Neural cell (in vitro differentiated cells): Measurements from ENCODE around the gene MYCBPAP. TPM values are rescaled to one million over a fixed set of nuclear protein-coding genes. Genes with fewer than 3 reads are reported as not detected.

Experiments used
- H2AFZ ChIP-seq: fragments of 200-600, 300-800 bp; sonication (generic), shearing (Covaris generic); 2 replicates; pipeline ENCODE4 v1.6.0; 2014; ENCODE audit warnings: low read depth, mild to moderate bottlenecking, antibody characterized with exemption, low read length, moderate library complexity
- H3F3A ChIP-seq: fragments of 200-600 bp; shearing (Covaris generic); 2 replicates; pipeline ENCODE4 v1.6.1; 2016; ENCODE audit warnings: mild to moderate bottlenecking, moderate library complexity, mixed read lengths, antibody characterized with exemption, low read length; ENCODE audit not compliant: insufficient read depth, poor library complexity, severe bottlenecking
- H3K27ac ChIP-seq: fragments of 200-600, 300-800 bp; sonication (generic), shearing (Covaris generic); 2 replicates; pipeline ENCODE4 v1.5.1; 2014; ENCODE audit warnings: mild to moderate bottlenecking, low read length, moderate library complexity
- H3K27me3 ChIP-seq: fragments of 300-800, 200-600 bp; sonication (generic), shearing (Covaris generic); 2 replicates; pipeline ENCODE4 v1.6.0; 2014; ENCODE audit warnings: mild to moderate bottlenecking, low read depth, low read length, moderate library complexity; ENCODE audit not compliant: insufficient read depth
- H3K36me3 ChIP-seq: fragments of 300-800, 200-600 bp; sonication (generic), shearing (Covaris generic); 2 replicates; pipeline ENCODE4 v1.5.1; 2014; ENCODE audit warnings: mild to moderate bottlenecking, antibody characterized with exemption, low read length, moderate library complexity; ENCODE audit not compliant: insufficient read depth
- H3K4me2 ChIP-seq: fragments of 300-800, 200-600 bp; sonication (generic), shearing (Covaris generic); 2 replicates; pipeline ENCODE4 v1.6.0; 2014; ENCODE audit warnings: mild to moderate bottlenecking, low read length
- H3K4me3 ChIP-seq: fragments of 300-800, 200-600 bp; sonication (generic), shearing (Covaris generic); 2 replicates; pipeline ENCODE4 v1.5.1; 2014; ENCODE audit warnings: mild to moderate bottlenecking, low read length, moderate library complexity
- H3K79me2 ChIP-seq: fragments of 200-600 bp; shearing (Covaris generic); replicated peaks from 2 replicates; pipeline ENCODE4 v1.6.0; 2014; ENCODE audit warnings: mild to moderate bottlenecking, low read length, moderate library complexity; ENCODE audit not compliant: insufficient read depth
- H3K9ac ChIP-seq: fragments of 300-800, 200-600 bp; sonication (generic), shearing (Covaris generic); 2 replicates; pipeline ENCODE4 v1.6.1; 2016; ENCODE audit warnings: mild to moderate bottlenecking, low read length, mixed read lengths
- H3K9me2 ChIP-seq: fragments of 200-600 bp; shearing (Covaris generic); 2 replicates; pipeline ENCODE4 v1.6.1; 2016; ENCODE audit warnings: mild to moderate bottlenecking, low read length, mixed read lengths; ENCODE audit not compliant: insufficient read depth
- H3K9me3 ChIP-seq: fragments of 200-600, 300-800 bp; sonication (generic), shearing (Covaris generic); 2 replicates; pipeline ENCODE4 v1.6.1; 2016; ENCODE audit warnings: mild to moderate bottlenecking, mixed run types, low read length, moderate library complexity, mixed read lengths
- H4K20me1 ChIP-seq: fragments of 200-600 bp; shearing (Covaris generic); 2 replicates; pipeline ENCODE4 v1.6.1; 2016; ENCODE audit warnings: mild to moderate bottlenecking, mixed run types; ENCODE audit not compliant: insufficient read depth
- EP300 ChIP-seq: fragments of 450-650 bp; conservative IDR thresholded peaks from 2 replicates; pipeline ENCODE4 v1.6.1; 2014; ENCODE audit warnings: antibody characterized with exemption, mild to moderate bottlenecking, moderate library complexity; ENCODE audit not compliant: poor library complexity, severe bottlenecking
- EZH2 ChIP-seq: fragments of 200-600, 300-800 bp; shearing (Covaris generic), sonication (generic); IDR thresholded peaks from 2 replicates; pipeline ENCODE4 v1.6.1; 2014; ENCODE audit warnings: antibody characterized with exemption, low read length, borderline replicate concordance, mild to moderate bottlenecking; ENCODE audit not compliant: insufficient read depth, poor library complexity, severe bottlenecking
- MXI1 ChIP-seq: fragments of 450-650 bp; conservative IDR thresholded peaks from 2 replicates; pipeline ENCODE4 v1.6.1; 2014; ENCODE audit warnings: antibody characterized with exemption, mild to moderate bottlenecking; ENCODE audit not compliant: poor library complexity, severe bottlenecking
- POLR2AphosphoS5 ChIP-seq: IDR thresholded peaks from 2 replicates; pipeline ENCODE4 v1.6.1; 2012
- RAD21 ChIP-seq: fragments of 450-650 bp; conservative IDR thresholded peaks from 2 replicates; pipeline ENCODE4 v1.6.1; 2014; ENCODE audit warnings: antibody characterized with exemption, mild to moderate bottlenecking, moderate library complexity
- REST ChIP-seq: IDR thresholded peaks from 2 replicates; pipeline ENCODE4 v1.6.1; 2012; ENCODE audit warnings: borderline replicate concordance
- SMC3 ChIP-seq: fragments of 450-650 bp; conservative IDR thresholded peaks from 2 replicates; pipeline ENCODE4 v1.6.1; 2014; ENCODE audit warnings: antibody characterized with exemption, mild to moderate bottlenecking, moderate library complexity; ENCODE audit not compliant: poor library complexity
- TAF1 ChIP-seq: IDR thresholded peaks from 2 replicates; pipeline ENCODE4 v1.6.1; 2012; ENCODE audit warnings: low read depth
- polyA plus RNA-seq: library from polyadenylated mRNA; depleted of rRNA; stranded (reverse); fragments of >200 nt; gene quantifications from 2 replicates; pipeline ENCODE4 v1.2.3, GENCODE V29; 2014
- TF ChIP-seq, protein P1 (sequence below): fragments of 450-650 bp; IDR thresholded peaks from 2 replicates; pipeline ENCODE4 v1.5.1; 2014; ENCODE audit warnings: antibody characterized with exemption, mild to moderate bottlenecking, moderate library complexity; ENCODE audit not compliant: poor library complexity, severe bottlenecking

Gene MYCBPAP
- polyA plus RNA-seq, 1 donor from 2014 or later, result 0.35 TPM

- H3K9me2 ChIP-seq, result no peaks in the 10 kb centered on the region
- no peaks in the 10 kb centered on the region for H3K9me3 ChIP-seq
- H3K4me2 ChIP-seq, result peak overlapping the region; percentile 55
- TF ChIP-seq POLR2AphosphoS5 (no peak), RAD21 (no peak), EP300 (no peak)
- peak overlapping the region; percentile 70 for H3K4me3 ChIP-seq
- peak overlapping the region; percentile 79 for H3K9ac ChIP-seq
- no peaks in the 10 kb centered on the region for H3K79me2 ChIP-seq
- no peaks in the 10 kb centered on the region for H4K20me1 ChIP-seq
- H2AFZ ChIP-seq, result peak overlapping the region; percentile 69
- H3F3A ChIP-seq, result no peaks in the 10 kb centered on the region
- H3K36me3 ChIP-seq, result no peaks in the 10 kb centered on the region
- no peaks in the 10 kb centered on the region for H3K27me3 ChIP-seq
- H3K27ac ChIP-seq, result no peak overlapping the region
Observed at GRCh38 chr17:50541402-50541715, 33.1 kb downstream of the MYCBPAP start.

GRCh38 chr17:50541716-50542688, 33.8 kb downstream of the MYCBPAP start:
- TF ChIP-seq EZH2, result no peak
- TF ChIP-seq POLR2AphosphoS5, result peak; percentile 82
- TF ChIP-seq MXI1, result no peak
- TF ChIP-seq SMC3, result no peak
- TF ChIP-seq EP300, result peak; percentile 14
- peak; percentile 29 for TF ChIP-seq REST
- TF ChIP-seq, protein P1, sequence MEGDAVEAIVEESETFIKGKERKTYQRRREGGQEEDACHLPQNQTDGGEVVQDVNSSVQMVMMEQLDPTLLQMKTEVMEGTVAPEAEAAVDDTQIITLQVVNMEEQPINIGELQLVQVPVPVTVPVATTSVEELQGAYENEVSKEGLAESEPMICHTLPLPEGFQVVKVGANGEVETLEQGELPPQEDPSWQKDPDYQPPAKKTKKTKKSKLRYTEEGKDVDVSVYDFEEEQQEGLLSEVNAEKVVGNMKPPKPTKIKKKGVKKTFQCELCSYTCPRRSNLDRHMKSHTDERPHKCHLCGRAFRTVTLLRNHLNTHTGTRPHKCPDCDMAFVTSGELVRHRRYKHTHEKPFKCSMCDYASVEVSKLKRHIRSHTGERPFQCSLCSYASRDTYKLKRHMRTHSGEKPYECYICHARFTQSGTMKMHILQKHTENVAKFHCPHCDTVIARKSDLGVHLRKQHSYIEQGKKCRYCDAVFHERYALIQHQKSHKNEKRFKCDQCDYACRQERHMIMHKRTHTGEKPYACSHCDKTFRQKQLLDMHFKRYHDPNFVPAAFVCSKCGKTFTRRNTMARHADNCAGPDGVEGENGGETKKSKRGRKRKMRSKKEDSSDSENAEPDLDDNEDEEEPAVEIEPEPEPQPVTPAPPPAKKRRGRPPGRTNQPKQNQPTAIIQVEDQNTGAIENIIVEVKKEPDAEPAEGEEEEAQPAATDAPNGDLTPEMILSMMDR, result peak; percentile 53
- no peak for TF ChIP-seq RAD21
- TF ChIP-seq TAF1, result peak; percentile 35
- Histone ChIP-seq H3K27me3 (no peaks in the 10 kb centered on the region), H3K9ac (peak overlapping the region; percentile 79), H3K27ac (peak overlapping the region; percentile 71), H3K79me2 (no peaks in the 10 kb centered on the region), H3F3A (no peaks in the 10 kb centered on the region), H2AFZ (peak overlapping the region; percentile 69), H4K20me1 (no peaks in the 10 kb centered on the region), H3K9me3 (no peaks in the 10 kb centered on the region), H3K36me3 (no peaks in the 10 kb centered on the region), H3K4me2 (peak overlapping the region; percentile 71), H3K9me2 (no peaks in the 10 kb centered on the region), H3K4me3 (peak overlapping the region; percentile 70)
